Vagina (tissue), 2 donors: ENCODE measurements around the gene STK26.

Experiments used
- CTCF ChIP-seq, 3 experiments: fragments of 450-650 bp in 2 of 3; fragments of 200-600 bp in 1 of 3; sonication (generic) in 1 of 3; IDR thresholded peaks; one replicate each; pipeline ENCODE4 v1.5.1; 2017 to 2019; ENCODE audit warnings: antibody characterized with exemption in 3 of 3, mild to moderate bottlenecking in 2 of 3, moderate library complexity in 2 of 3
- POLR2A ChIP-seq, 2 donors: fragments of 450-650 bp; IDR thresholded peaks; one replicate each; pipeline ENCODE4 v1.6.1; 2017; ENCODE audit warnings: antibody characterized with exemption in 2 of 2, mild to moderate bottlenecking in 2 of 2, moderate library complexity in 2 of 2
- POLR2AphosphoS5 ChIP-seq, 2 donors: sonication (generic); formaldehyde crosslinking; IDR thresholded peaks; one replicate each; pipeline ENCODE4 v1.9.0; 2017; ENCODE audit warnings: antibody characterized with exemption in 2 of 2, mild to moderate bottlenecking in 2 of 2, low read depth in 1 of 2; ENCODE audit not compliant: insufficient read depth in 1 of 2

- TF ChIP-seq CTCF (IDR thresholded peaks at IDR 0.05) = no peak
- no peak for TF ChIP-seq POLR2AphosphoS5 (IDR thresholded peaks at IDR 0.05; ENCODE audit: insufficient read depth in 1 of 2, low read depth in 1 of 2)
- no peak for TF ChIP-seq POLR2A (IDR thresholded peaks at IDR 0.05)
Observed at GRCh38 chrX:132004728-132005127, 18.4 kb upstream of the STK26 start.
